Upper lobe of left lung (tissue), 4 donors: ENCODE measurements around the gene SSB.

Experiments used
- CTCF ChIP-seq, 6 experiments: fragments of 450-650 bp in 4 of 6; fragments of 200-600 bp in 2 of 6; sonication (generic) in 2 of 6; IDR thresholded peaks; one replicate each; pipeline ENCODE4 v1.5.1; 2016 to 2019; ENCODE audit warnings: antibody characterized with exemption in 6 of 6
- EP300 ChIP-seq, 4 donors: sonication (generic); formaldehyde crosslinking; IDR thresholded peaks; one replicate each; pipeline ENCODE4 v1.5.1; 2017; ENCODE audit warnings: antibody characterized with exemption in 4 of 4, control low read depth in 2 of 4
- POLR2A ChIP-seq, 4 donors: fragments of 450-650 bp; IDR thresholded peaks; one replicate each; pipeline ENCODE4 v1.5.1; 2016 to 2017; ENCODE audit warnings: antibody characterized with exemption in 4 of 4, mild to moderate bottlenecking in 2 of 4
- POLR2AphosphoS5 ChIP-seq, 2 donors: sonication (generic); formaldehyde crosslinking; IDR thresholded peaks; one replicate each; pipeline ENCODE4 v1.5.1; 2017; ENCODE audit warnings: antibody characterized with exemption in 2 of 2

- TF ChIP-seq CTCF (IDR thresholded peaks at IDR 0.05) (no peak), EP300 (IDR thresholded peaks at IDR 0.05) (no peak), POLR2A (IDR thresholded peaks at IDR 0.05) (no peak), POLR2AphosphoS5 (IDR thresholded peaks at IDR 0.05) (no peak)
Observed at GRCh38 chr2:169853041-169853668, 54.5 kb downstream of the SSB start.
